ENCODE data around the gene ADAM15. TPM values are rescaled to one million over a fixed set of nuclear protein-coding genes. Genes with fewer than 3 reads are reported as not detected.

ADAM15 gene, protein sequence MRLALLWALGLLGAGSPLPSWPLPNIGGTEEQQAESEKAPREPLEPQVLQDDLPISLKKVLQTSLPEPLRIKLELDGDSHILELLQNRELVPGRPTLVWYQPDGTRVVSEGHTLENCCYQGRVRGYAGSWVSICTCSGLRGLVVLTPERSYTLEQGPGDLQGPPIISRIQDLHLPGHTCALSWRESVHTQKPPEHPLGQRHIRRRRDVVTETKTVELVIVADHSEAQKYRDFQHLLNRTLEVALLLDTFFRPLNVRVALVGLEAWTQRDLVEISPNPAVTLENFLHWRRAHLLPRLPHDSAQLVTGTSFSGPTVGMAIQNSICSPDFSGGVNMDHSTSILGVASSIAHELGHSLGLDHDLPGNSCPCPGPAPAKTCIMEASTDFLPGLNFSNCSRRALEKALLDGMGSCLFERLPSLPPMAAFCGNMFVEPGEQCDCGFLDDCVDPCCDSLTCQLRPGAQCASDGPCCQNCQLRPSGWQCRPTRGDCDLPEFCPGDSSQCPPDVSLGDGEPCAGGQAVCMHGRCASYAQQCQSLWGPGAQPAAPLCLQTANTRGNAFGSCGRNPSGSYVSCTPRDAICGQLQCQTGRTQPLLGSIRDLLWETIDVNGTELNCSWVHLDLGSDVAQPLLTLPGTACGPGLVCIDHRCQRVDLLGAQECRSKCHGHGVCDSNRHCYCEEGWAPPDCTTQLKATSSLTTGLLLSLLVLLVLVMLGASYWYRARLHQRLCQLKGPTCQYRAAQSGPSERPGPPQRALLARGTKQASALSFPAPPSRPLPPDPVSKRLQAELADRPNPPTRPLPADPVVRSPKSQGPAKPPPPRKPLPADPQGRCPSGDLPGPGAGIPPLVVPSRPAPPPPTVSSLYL
- 100 to 1,000 TPM in 3 of 4 donors, 10 to 100 TPM in 1; 58.6 to 270 (median 153) TPM for total RNA-seq

DNA sequence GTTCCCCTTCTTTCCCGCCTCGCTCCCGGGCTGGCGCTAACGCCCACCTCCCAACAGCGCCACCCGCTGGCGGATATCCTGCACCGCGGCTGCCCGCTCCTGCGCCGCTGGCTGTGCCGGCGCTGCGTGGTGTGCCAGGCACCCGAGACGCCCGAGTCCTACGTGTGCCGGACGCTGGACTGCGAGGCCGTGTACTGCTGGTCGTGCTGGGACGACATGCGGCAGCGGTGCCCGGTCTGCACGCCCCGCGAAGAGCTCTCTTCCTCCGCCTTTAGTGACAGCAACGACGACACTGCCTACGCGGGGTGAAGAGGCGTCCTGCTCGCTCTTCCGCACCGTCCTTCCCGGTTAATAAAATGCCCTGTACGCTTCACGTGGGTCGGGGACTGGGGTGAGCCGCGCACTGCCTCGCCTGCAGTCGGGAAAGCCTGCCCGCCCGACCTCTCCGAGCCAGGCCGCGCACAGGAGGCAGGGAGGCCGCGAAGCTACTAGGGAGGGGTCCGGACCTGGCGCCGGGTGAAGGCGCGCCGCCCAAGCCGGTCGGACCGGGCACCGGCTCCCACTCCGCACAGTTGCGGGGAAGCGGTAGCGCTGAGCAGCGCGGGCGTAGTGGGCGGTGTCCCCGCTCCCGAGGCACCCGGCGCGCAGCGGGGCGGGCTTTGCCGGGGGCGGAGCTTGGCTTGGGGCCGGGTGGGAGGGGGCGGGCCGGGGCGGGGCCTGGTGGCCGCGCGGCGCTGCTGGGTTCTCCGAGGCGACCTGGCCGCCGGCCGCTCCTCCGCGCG lies at the start of gene ADAM15:
TSS of gene ADAM15 (plus strand) at position 757 of the 782 bp plus-strand sequence. CDS start 71 bp downstream, outside the sequence.
- peak; percentile 72 to 84 for DNase-seq
- H3K4me3 ChIP-seq = peak within 1 kb of the TSS; percentile 61 to 68
- TF ChIP-seq, protein P1, sequence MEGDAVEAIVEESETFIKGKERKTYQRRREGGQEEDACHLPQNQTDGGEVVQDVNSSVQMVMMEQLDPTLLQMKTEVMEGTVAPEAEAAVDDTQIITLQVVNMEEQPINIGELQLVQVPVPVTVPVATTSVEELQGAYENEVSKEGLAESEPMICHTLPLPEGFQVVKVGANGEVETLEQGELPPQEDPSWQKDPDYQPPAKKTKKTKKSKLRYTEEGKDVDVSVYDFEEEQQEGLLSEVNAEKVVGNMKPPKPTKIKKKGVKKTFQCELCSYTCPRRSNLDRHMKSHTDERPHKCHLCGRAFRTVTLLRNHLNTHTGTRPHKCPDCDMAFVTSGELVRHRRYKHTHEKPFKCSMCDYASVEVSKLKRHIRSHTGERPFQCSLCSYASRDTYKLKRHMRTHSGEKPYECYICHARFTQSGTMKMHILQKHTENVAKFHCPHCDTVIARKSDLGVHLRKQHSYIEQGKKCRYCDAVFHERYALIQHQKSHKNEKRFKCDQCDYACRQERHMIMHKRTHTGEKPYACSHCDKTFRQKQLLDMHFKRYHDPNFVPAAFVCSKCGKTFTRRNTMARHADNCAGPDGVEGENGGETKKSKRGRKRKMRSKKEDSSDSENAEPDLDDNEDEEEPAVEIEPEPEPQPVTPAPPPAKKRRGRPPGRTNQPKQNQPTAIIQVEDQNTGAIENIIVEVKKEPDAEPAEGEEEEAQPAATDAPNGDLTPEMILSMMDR (IDR thresholded peaks at IDR 0.05) = peak; percentile 66 to 89 (median 86)
- peak in 1 of 2 donors; percentile 44 for TF ChIP-seq POLR2A (IDR thresholded peaks at IDR 0.05)
- no peaks in the 10 kb centered on the region for H3K27me3 ChIP-seq
- no peaks in the 10 kb centered on the region for H3K36me3 ChIP-seq
- no peaks in the 10 kb centered on the region for H3K4me1 ChIP-seq
- H3K27ac ChIP-seq = peak within 1 kb of the TSS; percentile 74 to 88
- intact Hi-C loops (cut with DNase I; ENCODE audit: low total_unique reads) = no loop called here
- H3K9me3 ChIP-seq = no peaks in the 10 kb centered on the region

DNA sequence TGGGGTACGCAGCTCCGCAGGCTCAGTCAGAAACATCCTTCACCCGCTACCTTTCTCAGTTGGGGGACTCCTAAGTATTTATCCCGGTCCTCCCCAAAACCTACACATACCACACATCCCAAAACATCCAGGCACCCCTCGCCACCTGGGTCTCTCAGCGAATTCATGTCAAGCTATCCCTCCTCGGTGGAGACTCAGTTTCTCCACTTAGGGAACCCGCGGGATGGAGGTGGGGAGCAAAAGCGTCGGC lies 49.8 kb upstream of the ADAM15 start:
- DNase-seq = no peak
- intact Hi-C loops (cut with DNase I; ENCODE audit: low total_unique reads) = no loop called here
- no peaks in the 10 kb centered on the region for H3K9me3 ChIP-seq
- H3K4me1 ChIP-seq = peaks cover 0 to 22% of the 10 kb centered on the region in 2 donors
- no peaks in the 10 kb centered on the region for H3K36me3 ChIP-seq
- H3K27ac ChIP-seq = peak overlapping the region; percentile 95 to 99
- no peaks in the 10 kb centered on the region for H3K27me3 ChIP-seq
- TF ChIP-seq POLR2A (IDR thresholded peaks at IDR 0.05) = no peak
- peak overlapping the region; percentile 56 to 97 for H3K4me3 ChIP-seq

DNA sequence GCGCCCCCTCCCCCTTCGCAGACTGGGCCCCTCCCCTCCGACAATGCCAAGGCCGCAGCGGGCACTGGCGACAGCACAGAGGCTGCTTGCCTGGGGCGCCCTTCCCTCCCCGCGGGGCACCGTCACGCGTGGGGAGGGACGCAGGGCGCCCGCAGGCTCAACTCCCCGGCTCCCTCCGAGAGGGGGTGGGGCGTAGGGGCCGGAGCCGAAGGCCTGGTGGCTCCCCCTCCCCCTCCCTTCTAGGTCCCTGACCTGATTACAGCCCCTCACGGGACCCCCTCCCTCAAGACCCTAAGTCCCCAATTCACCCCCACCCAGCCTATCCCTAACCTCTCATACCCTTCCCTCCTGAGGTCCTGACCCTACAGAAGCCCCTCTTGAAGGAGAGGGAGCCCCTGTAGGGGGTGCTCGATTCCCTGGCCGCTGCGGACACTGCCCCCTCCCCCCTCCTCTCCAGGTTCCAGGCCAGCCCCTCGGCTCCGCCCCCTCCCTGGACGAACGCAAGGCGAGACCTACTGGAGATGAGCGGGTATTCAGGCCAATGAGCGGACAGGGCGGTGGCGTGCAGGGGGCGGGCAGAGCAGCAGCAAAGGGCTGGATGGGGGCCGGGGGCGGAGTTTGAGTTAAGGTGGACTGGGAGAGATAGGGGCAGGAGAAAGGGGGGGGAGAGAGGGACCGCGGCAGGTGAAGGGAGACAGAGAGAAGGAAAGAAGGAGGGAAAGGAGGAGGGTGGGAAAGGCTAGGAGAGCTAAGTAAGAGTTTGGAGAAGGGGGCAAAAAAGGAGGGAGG lies 49.2 kb upstream of the ADAM15 start:
- Histone ChIP-seq H3K27me3 (no peaks in the 10 kb centered on the region), H3K9me3 (no peaks in the 10 kb centered on the region), H3K36me3 (no peaks in the 10 kb centered on the region), H3K4me1 (peaks cover 0 to 22% of the 10 kb centered on the region in 2 donors), H3K4me3 (peak overlapping the region; percentile 56 to 97), H3K27ac (peak overlapping the region; percentile 95 to 99)
- TF ChIP-seq, protein P1 (IDR thresholded peaks at IDR 0.05) = peak; percentile 31 to 50 (median 45)
- peak; percentile 81 to 87 for TF ChIP-seq POLR2A (IDR thresholded peaks at IDR 0.05)
- intact Hi-C loops (cut with DNase I; ENCODE audit: low total_unique reads) = no loop called here
- peak; percentile 100 for DNase-seq

DNA sequence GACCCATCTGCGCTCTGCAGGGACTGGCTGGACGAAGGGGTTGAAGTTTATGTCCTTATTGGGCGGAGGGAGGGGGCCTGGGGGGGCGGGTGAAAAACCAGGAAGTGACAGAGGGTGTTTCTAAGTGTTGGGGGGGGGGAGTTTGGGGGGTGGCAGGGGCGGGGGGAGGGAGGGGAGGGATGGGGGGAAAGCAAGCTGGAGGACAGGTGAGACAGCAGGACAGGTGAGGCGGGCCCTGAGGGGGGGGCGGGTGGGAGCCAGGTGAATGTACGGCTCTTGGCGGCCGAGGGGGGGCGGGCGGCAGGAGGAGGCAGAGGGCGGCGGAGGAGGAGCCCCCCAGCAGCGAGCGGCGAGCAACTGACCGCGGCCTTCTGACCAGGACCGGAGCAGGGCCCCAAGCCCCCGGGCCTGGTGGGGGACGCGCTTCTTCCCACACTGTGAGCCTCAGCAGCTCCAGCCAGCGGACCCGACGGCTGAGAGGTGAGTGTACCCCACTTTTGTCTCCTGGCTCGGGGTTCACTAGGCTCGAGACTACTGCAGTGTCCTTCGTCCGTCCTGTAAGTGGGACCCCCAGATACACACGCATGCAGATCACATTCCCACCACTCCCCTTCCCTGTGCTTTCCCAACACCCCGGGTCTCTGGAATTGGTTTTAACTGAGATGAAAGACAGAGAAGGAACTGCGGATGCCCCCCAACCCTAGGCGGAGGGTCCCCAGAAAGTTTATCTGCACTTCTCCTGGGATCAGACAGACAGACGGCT lies 48.5 kb upstream of the ADAM15 start, which contains the start of gene ZBTB7B:
TSS of gene ZBTB7B (plus strand) at position 339 of the 763 bp plus-strand sequence. CDS start 11,859 bp downstream, outside the sequence.
- Histone ChIP-seq H3K4me3 (peak within 1 kb of the TSS; percentile 56 to 97), H3K36me3 (no peaks in the 10 kb centered on the region), H3K27ac (peak within 1 kb of the TSS; percentile 95 to 99), H3K9me3 (no peaks in the 10 kb centered on the region), H3K4me1 (peaks cover 0 to 22% of the 10 kb centered on the region in 2 donors), H3K27me3 (no peaks in the 10 kb centered on the region)
- TF ChIP-seq, protein P1 (IDR thresholded peaks at IDR 0.05) = no peak
- TF ChIP-seq POLR2A (IDR thresholded peaks at IDR 0.05) = no peak
- intact Hi-C loops (cut with DNase I; ENCODE audit: low total_unique reads) = no loop called here
- DNase-seq = peak in 1 of 2 donors; percentile 58

Measured in uterus (tissue), 4 donors.